Left hindlimb (tissue), 1 donor: ENCODE results near the gene ALPP.

ENCODE experiments used
- DNase-seq: peaks from one replicate; pipeline ENCODE4 v3.0.0-alpha.2; 2018

Gene ALPP

DNA sequence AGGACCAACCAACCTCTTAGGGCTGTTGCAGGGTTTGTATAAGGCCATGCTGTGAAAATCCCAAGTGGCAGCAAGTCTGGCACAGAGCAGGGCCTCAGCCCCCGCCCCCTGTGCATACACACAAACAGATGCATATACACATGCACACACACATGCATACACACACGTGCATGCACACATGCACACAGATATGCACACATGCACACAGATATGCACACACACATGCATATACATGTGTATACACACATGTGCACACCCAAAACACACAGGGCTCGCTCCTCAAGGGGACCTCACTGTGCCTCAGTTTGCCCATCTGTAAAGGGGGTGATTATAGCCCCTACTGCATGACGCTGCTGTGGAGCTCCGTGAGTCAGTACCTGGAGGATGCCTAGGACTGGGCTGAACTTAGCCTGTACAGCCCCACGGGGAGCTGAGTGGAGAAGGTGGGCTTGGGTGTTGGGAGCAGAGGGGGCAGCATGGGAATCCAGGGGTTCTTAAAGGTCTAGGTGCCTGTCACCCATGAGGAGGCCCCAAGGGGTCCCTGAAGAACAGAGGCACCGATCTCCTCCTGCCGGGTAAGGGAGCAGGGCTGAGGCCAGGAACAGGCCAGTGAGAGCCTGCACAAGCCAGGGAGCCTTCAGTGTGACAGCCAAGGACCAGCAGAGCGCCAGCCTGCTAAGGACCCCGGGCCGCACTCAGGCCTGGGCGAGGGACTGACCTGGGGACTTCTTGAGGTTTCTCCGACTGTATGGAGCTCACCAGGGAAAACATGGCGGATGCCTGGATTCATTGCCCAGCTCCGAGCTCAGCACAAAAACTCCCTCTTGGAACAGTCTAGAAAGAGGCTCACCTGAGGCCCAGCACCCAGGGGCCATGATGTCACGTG is 53.4 kb downstream of the ALPP start:
- no peak for DNase-seq
